Stimulated activated CD8-positive, alpha-beta memory T cell treated with anti-CD3 and anti-CD28 coated beads, Interleukin-15, amount 100 ng/mL, for 24 hours (primary cell): Measurements from ENCODE around the gene ECI1.

Source experiments
- DNase-seq: peaks from one replicate; pipeline ENCODE4 v3.0.0-alpha.2; 2020; ENCODE audit warnings: low read depth

The ECI1 gene, protein sequence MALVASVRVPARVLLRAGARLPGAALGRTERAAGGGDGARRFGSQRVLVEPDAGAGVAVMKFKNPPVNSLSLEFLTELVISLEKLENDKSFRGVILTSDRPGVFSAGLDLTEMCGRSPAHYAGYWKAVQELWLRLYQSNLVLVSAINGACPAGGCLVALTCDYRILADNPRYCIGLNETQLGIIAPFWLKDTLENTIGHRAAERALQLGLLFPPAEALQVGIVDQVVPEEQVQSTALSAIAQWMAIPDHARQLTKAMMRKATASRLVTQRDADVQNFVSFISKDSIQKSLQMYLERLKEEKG

DNA sequence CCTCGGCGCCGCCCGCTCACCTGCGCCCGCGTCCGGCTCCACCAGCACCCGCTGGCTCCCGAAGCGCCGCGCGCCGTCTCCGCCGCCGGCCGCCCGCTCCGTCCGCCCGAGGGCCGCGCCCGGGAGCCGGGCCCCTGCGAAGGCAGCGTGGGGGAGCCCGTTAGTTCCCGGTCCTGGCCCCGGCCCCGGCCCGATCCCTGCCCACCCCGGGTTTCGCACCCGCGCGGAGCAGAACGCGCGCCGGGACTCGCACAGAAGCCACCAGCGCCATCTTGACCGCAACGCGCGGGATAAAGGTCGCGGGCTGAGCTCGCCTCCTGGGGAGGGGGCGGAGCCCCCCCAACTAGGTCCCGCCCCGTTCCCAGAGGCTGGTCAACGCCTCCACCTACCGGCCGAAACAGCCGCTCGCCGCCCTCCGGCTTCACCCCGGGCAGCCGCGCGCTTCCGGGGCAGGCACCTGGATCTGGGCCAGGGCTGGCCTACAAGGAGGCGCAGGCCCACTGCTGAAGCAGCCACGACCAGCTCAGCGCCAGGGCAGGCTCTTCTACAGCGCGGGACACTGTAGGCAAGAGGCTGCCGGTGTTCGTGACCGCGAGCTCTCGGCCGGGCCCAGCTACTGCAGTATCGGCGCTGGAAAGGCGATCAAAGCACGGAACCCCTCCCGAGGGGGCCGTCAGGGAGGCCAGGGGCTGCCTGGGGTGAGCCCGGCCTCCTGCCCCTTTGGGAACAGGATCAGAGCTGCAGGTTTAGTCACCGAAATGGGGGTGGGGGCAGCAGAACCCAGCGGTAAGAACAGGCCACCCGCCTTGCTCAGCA is at the start of gene ECI1:
TSS of gene ECI1 (minus strand) at position 292 of the 816 bp plus-strand sequence. CDS start at position 271, 21 bp downstream.
- peak; percentile 59 for DNase-seq

DNA sequence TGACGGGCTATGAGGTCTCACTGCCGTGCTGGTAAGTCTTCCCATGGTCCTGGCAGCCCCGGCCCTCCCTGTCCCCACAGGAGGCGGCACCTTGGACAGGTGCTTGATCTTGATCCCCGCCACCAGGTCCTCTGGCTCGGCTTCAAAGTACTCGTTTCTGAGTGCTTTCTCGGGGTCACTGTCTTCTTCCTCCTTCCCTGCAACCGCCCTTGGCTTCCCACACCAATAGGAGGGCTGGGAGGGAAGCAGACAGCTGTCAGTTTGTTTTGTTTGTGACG is 48.5 kb upstream of the ECI1 start:
- DNase-seq = no peak

DNA sequence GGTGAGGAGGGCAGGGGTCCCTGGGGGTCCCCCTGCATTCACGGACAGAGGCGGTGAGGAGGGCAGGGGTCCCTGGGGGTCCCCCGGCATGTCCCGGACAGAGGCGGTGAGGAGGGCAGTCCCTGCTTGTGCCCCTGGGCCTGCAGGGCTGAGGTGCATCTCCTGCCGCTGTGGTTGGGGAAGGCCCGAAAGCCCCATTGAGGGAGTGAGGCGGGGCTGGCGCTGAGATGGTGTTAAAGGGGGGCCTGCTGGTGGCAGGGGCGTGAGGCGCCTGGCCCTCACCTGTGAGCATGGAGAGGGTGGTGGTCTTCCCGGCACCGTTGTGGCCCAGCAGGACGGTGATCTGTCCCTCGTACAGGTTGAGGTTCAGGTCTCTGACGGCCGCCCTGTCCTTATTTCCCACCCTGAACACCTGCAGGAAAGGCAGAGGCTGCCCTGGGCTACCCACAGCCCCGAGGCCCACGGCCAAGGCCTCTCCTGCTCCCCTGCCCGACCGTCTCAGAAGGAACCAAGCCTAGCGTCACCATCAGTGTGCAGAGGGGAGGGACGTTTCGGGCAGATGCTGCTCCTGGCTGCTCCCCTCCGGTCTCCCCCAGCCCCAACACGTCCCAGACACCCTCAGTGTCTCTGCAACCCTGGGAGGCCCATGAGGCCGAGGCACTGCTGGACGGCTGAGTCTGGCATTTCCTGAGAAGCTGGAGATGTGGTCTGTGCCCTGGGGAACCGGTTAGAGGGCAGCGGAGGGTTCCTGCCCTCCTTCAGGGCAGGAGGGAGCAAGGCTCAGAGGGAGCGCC is 47.9 kb upstream of the ECI1 start:
- DNase-seq = no peak

DNA sequence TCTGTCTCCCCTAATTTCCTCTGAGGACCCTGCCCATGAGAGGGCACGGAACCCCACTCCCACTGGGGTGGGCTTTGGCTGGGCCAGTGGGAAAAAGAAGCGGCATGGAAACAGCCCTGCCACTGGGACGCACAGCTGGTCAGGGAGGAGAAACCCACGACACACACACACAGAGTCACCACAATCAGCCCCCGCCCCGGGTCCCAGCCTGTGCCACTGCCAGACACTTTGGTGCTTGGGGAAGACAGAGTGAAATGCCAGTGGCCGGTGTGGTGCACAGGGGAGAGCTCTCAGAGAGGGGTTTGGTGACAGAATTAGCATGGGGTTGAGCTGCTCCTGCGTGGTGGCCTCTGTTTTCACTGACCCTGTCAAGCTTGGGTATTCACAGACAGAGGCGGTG is 47.2 kb upstream of the ECI1 start:
- no peak for DNase-seq

DNA sequence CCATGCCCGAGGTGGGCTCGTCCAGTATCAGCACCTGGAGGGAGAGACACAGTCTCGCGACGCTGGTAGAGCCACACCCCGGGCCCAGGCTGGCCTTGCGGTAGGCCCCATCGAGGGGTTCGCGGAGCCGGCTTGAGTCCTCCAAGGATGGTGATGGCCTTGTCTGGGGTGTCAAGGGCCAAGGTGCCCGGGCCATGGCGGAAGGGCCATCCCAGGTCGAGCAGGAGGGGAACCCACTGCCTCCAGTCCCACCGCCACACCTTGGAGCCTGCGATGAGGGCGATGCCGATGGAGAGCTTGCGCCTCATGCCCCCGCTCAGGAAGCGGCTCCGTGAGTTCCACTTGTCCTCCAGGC is 46.1 kb upstream of the ECI1 start:
- DNase-seq = no peak

DNA sequence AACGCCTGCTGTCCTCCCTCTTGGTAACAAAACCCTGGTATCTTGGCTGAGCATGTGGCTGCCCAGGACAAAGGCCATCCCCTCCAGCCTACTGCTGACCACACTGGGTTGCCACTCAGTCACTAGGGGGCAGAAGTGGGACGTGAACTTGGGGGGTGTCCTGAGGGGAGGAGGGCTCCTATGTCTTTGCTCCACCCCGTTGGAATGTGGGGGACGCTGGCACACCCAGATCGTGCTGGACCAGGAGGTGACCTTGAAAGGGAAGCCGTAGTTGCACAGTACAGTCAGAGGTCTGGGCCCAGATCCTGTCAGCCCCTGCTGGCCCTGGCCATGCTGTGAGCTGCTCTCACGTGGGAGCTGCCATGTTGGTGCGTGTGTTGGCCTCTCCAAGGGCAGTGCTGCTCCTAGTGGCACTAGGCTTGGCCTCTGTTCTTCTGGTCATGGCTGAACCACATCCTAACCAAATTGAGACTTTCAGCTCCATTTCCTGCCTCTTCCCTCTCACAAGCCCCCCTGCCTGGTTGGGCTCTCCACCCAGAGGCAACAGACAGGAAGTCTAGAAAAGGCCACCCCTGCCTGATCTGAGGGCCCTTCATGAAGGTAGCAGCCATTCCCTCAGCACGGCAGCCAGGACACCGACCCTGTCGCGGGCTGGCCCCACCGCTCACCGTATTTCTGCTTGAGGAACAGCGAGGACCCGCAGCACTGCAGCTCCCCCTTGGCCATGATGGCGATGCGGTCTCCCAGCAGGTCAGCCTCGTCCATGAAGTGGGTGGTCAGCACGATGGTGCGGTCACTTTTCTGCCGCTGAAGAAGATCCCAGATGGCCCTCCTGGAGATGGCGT is 45.5 kb upstream of the ECI1 start:
- DNase-seq = no peak

DNA sequence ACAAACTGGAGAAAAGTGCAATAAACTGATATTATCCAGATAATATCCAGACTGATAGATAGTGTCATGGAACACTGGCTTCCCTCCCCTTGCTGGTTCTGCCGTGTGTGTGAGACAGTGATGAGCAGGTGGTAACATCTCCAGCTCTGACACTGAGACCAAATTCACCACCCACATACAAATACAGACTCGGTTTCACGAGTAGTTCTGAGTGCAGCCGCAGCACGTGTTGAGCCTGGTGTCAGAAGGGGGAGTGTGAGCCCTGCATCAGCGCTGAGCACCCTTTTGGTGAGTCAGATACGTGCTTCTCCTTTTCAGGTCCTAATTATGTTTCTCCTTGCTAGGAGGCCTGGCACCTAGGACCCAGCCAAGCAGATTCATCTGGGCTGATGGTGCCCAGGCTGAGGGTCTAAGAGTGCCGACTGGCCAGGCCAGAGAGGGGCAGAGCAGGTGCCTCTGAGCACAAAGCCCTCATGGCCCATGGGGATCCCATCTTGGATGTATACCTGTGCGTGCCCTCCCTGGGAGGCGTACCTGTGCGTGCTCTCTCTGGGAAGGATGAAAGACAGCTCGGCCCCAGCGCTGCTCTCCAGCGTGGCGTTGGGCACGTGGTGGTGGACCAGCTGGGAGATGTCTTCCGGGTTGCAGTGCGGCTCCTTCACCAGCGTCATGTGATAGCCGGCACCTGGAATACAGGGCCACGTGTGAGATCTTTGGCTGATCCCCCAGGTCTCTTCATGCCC is 43.8 kb upstream of the ECI1 start:
- no peak for DNase-seq

DNA sequence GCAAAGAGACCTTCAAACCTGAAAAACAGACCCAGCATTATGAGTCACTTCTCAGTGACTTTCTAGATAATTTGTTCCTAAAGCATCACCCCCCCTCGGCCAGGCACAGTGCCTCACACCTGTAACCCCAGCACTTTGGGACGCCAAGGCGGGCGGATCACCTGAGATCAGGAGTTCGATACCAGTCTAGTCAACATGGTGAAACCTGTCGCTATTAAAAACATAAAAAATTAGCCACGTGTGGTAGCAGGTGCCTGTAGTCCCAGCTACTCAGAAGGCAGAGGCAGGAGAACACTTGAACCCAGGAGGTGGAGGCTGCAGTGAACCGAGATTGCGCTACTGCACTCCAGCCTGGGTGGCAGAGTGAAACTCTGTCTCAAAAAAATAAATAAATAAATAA is 40.8 kb upstream of the ECI1 start:
- no peak for DNase-seq

DNA sequence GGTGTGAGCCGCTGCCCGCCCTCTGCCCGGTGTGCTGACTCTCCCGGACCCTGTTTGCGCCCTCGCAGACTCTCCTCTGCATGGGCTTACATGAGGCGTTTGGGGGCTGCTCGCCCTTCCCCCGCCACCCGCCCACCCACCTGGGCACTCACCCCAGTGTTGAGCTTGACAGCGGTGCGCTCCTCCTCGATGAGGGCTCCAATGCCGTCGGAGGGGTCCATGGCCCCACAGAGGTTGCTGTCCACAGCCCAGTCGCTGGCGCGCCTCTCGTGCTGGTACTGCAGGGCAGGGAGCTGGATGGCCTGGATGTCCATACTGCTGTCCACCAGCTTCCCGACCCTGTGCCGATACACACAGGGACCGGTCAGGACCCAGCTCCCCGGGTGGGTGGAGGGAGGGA is 37.9 kb upstream of the ECI1 start:
- DNase-seq = no peak

DNA sequence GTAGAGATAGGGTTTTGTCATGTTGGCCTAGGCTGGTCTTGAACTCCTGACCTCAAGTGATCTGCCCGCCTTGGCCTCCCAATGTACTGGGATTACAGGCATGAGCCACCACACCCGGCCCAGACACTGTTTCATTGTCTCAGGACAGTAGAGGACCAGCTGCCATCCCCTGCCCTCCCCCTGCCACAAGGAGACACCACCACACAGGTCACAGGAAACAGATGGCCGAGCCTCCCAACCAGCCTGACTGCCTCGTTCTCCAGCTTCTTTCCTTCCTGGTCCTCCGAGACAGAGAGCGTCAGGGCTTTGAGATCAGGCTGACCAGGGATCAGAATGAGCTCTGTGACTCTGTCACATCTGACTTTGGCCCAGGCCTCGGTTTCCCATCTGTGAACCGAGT is 37.3 kb upstream of the ECI1 start:
- no peak for DNase-seq

DNA sequence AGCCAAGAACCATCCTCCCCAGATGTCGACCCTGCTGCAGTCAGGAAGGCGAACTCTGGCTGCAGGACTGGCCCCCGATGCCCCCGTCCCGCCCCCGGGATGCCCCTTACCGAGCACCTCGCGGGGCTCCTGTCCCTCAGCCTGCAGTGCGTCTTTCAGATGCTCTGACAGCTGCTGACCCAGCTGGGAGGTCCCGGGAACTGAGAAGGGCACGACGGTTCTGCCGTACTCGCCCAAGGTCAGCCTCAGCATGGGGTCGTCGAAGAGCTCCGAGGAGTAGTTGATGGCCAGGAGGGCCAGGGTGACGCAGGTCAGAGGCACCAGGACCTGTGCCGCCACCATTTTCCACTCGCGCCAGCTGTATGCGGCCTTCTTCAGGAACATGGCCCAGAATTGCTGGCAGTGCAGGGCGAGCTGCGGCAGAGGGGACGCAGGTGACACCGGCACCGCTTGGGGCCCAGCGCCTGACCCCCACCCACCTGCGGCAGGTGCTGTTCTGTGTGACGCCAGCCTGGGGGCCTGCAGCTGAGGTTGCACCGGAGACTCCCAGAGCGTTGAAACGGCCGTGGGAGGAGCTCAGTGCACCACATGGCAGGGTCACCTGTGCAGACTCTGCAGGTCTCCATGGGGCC is 36.6 kb upstream of the ECI1 start:
- no peak for DNase-seq

DNA sequence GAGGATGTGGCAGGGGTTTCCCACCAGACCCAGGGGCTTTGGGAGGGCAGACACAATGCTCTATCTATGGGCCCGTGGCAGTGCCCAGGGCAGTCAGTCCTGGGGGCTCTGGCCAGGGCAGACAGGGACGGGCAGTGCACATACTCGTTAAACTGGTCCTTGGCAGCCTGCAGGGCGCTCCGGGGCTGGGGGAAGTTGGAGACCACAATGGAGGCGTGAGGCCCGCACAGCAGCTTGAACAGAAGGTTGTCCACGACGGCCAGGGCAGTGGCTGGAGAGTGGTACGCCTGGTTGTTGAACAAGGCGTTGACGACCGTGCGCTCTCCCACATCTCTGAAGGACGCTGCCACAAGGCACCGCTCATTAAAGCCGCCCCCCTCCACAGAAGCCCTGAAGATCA is 35.2 kb upstream of the ECI1 start:
- no peak for DNase-seq

DNA sequence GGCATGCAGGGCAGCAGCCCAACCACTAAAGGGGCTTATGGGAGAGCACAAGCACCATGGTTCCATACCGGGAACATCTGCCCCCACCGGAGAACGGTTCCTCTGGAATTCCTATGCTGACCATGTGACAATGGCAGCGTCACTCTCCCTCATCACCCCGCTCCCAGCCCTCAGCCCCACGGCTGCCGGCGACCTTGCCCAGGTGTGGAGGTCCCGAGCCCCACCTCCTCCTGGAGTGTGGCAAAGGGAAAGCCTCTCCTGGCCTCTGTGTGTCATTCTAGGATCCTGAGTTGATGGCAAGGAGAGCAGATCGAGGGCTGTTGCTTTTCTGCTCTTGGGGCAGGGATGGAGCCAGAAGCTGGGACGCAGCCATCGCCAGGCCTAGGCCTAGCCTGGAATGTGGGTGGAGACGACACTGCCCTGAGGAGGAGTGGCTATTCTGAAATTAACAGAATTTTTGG is 34.4 kb upstream of the ECI1 start:
- DNase-seq = no peak

DNA sequence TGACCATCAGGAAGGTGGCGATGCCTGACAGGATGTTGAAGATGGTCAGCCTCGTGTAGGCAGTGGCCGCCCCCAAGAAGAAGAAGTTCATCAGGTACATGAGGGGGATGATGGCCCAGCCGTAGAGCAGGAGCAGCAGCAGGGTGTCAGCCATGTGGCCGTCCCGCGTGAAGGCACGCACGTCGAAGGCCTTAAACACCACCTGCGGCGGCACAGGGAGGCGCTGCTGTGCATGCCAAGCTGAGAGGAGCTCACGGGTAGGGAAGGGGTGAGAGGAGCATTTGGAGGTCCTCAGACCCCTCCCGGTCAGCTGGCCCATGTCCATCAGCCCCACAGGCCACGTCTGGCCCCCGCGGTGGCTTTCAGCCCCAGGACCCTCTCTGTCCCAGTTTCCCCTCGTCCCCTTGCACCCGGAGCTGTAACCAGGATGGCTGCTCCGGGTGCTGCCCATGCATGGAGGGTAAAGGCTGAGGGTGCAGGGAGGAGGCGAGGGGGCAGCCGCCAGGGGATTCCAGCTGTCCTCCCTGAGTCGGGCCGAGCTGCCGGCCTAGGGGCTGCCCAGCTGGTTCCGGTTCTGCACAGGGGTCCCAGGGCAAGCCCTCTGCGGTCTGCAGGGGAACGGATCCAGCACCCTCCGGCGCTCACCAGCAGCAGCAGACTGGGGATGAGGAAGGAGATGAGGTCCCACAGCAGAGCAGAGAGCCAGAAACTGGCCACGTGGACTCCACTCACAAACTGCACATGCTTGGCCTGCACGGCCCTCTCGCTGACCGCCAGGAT is 33.6 kb upstream of the ECI1 start:
- no peak for DNase-seq

DNA sequence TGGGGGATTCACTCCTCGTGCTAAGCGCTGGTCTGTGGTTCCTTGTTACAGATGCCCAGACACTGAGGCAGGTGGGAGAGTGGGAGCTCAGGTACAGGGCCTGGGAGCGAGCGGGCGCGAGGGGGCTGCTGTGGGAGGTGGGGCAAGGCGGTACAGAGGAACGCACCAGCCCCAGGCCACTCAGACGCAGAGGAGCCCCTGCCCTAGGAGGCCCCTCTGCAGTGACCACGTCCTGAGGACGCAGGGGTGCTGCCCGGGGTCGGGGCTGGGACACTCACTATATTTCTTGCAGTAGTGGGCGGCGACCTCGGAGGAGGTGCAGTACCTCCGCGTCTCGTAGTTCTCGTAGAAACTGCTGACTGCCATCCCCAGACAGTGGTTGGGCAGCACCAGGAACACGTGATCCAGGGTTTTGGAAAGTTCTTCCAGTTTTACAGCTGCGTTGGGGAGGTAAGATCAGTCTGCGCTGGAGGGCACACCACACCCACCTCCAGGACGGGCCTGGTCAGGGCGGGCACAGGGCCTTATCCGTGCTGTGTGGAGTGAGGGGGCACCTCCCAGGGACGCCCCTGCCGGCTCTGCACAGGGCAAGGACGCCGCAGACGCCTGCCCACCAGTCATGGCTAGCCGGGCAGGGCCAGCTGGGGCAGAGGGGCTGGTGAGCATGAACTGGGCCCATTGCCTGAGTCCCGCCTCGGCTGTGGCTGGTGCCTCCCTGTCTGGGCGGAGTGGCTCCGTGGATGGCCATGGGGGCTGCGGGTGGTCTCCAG is 32.8 kb upstream of the ECI1 start:
- no peak for DNase-seq

DNA sequence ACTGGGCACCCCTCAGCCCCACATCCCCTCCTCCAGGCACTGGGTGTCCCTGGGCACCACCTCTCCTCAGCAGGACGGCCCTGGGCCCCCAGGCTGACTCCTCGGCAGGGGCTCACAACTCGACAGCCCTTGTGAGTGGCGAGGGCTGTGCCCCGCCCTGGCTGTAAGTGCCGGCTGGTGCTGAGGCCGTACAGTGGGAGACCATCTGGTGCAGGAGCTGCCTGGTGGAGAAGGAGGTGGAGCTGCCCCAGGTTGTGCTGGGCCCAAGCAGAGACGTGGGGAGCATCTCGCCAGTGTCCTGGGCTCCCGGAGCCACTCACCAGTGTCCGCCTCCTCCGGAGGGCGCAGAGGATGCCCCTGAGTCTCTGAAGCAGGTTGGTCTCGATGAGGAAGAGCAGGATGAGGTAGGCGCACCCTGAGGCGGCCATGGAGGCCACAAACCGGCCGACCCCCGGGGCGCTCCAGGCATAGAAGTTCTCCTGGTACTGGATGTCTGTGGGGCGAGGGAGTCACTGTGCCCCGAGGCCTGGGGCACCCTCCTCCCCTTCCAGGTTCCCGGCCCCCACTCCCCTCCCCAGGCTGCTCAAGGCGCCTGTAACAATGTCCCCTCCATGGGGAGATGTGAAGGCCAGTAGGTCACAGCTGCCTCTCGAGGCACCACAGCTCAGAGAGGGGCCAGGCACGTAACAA is 31.6 kb upstream of the ECI1 start:
- DNase-seq = no peak

DNA sequence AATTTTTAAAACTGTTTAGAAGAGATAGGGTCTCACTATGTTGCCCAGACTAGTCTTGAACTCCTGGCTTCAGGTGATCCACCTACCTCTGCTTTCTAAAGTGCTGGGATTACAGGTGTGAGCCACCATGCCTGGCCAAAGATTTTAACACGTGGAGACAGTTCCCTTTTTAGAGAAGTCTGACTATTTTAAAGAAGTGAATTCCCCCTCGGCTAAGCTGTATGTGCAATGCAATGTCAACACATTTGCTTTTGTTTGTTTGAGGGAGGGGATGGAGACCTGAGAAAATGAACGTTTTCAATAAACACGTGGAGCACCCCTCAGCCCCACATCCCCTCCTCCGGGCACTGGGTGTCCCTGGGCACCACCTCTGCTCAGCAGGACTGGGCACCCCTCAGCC is 30.9 kb upstream of the ECI1 start:
- DNase-seq = no peak

DNA sequence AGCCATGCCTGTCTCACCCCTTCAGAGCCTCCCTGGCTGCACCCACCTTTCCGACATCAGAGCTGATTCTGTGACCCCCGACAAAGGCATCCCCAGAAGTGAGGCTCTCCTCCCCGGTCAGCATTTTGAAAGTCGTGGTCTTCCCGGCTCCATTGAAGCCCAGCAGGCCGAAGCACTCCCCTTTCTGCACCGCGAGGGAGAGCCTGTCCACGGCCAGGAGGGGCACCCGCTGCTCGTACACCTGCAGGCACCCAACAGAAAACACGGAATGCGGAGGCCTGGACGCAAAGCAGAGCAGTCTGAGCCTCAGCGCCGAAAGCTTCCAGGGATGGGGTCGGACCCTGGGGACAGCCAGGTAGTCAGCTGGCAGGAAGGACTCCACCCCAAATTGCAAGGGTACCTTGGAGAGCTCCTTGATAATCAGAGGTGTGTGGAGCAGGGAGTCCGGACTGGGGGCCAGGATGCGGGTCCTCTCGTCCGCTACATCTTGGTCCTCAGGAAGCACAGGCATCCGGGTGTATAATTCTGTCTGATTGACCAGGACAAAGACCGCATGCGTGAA is 29.7 kb upstream of the ECI1 start:
- no peak for DNase-seq
